WTC11 (cell line): ENCODE measurements around the gene SRSF4. TPM values are rescaled to one million over a fixed set of nuclear protein-coding genes. Genes with fewer than 3 reads are reported as not detected.

Experiments
- ATAC-seq: fragments of 200-7000 bp; cut with Tn5 transposase; 2 replicates; pipeline ENCODE4 v1.10.0; 2021; ENCODE audit warnings: mild to moderate bottlenecking, moderate library complexity
- CTCF ChIA-PET: fragments of 300-600 bp; sonication (Branson Sonifier 250); formaldehyde crosslinking; loops from one replicate; lab custom pipeline; 2021; ENCODE audit warnings: antibody characterized with exemption; lab: Charles Lee
- POLR2A ChIA-PET: fragments of 350-600 bp; sonication (Branson Sonifier 250); formaldehyde crosslinking; loops from one replicate; lab custom pipeline; 2021; ENCODE audit warnings: antibody characterized with exemption; lab: Charles Lee
- DNase-seq: peaks from one replicate; pipeline ENCODE4 v3.0.0; 2021; ENCODE audit warnings: low spot score
- H3K27ac Mint-ChIP-seq: 2 replicates; pipeline ENCODE4 v1.8.0; 2021; ENCODE audit warnings: mixed read lengths
- H3K27me3 Mint-ChIP-seq: 2 replicates; pipeline ENCODE4 v1.8.0; 2021; ENCODE audit warnings: low read depth, mild to moderate bottlenecking, moderate library complexity, mixed read lengths
- H3K36me3 Mint-ChIP-seq: 2 replicates; pipeline ENCODE4 v1.8.0; 2021; ENCODE audit warnings: mixed read lengths
- H3K4me1 Mint-ChIP-seq: 2 replicates; pipeline ENCODE4 v1.8.0; 2022; ENCODE audit warnings: mixed read lengths
- H3K4me3 Mint-ChIP-seq: 2 replicates; pipeline ENCODE4 v1.8.0; 2021; ENCODE audit warnings: mild to moderate bottlenecking, moderate library complexity, mixed read lengths
- H3K9me3 Mint-ChIP-seq: 2 replicates; pipeline ENCODE4 v1.8.0; 2021; ENCODE audit warnings: mixed read lengths
- ATF1 ChIP-seq: sonication (generic); formaldehyde crosslinking; IDR thresholded peaks from 2 replicates; pipeline ENCODE4 v1.8.1; 2023; ENCODE audit warnings: mild to moderate bottlenecking, moderate library complexity, missing genetic modification reagents
- CREM ChIP-seq: sonication (generic); formaldehyde crosslinking; IDR thresholded peaks from 2 replicates; pipeline ENCODE4 v1.8.1; 2022; ENCODE audit warnings: mild to moderate bottlenecking, missing genetic modification reagents, moderate library complexity
- FOXK1 ChIP-seq: sonication (generic); formaldehyde crosslinking; IDR thresholded peaks from 2 replicates; pipeline ENCODE4 v1.8.0; 2022; ENCODE audit warnings: mild to moderate bottlenecking, moderate library complexity, missing genetic modification reagents
- MAX ChIP-seq: sonication (generic); formaldehyde crosslinking; IDR thresholded peaks from 2 replicates; pipeline ENCODE4 v1.8.0; 2022; ENCODE audit warnings: mild to moderate bottlenecking, missing genetic modification reagents
- MYBL2 ChIP-seq: sonication (generic); formaldehyde crosslinking; IDR thresholded peaks from 2 replicates; pipeline ENCODE4 v1.8.1; 2023; ENCODE audit warnings: mild to moderate bottlenecking, moderate library complexity, missing genetic modification reagents
- NFATC4 ChIP-seq: fragments of 250-450 bp; sonication (Bioruptor Pico); IDR thresholded peaks from 2 replicates; pipeline ENCODE4 v1.9.0; 2021; ENCODE audit warnings: mild to moderate bottlenecking
- NFE2L1 ChIP-seq: sonication (generic); formaldehyde crosslinking; IDR thresholded peaks from 2 replicates; pipeline ENCODE4 v1.8.1; 2023; ENCODE audit warnings: missing genetic modification reagents
- NR2C2 ChIP-seq: sonication (generic); formaldehyde crosslinking; IDR thresholded peaks from 2 replicates; pipeline ENCODE4 v1.8.0; 2022; ENCODE audit warnings: mild to moderate bottlenecking, missing genetic modification reagents
- STAT6 ChIP-seq: sonication (generic); formaldehyde crosslinking; conservative IDR thresholded peaks from 2 replicates; pipeline ENCODE4 v1.8.1; 2023; ENCODE audit warnings: mild to moderate bottlenecking, low read depth, missing genetic modification reagents, moderate library complexity
- TCF7 ChIP-seq: sonication (generic); formaldehyde crosslinking; IDR thresholded peaks from 2 replicates; pipeline ENCODE4 v1.8.0; 2022; ENCODE audit warnings: mild to moderate bottlenecking, low read depth, missing genetic modification reagents, moderate library complexity
- ZNF263 ChIP-seq: sonication (generic); formaldehyde crosslinking; IDR thresholded peaks from 2 replicates; pipeline ENCODE4 v1.8.1; 2022; ENCODE audit warnings: low read depth, mild to moderate bottlenecking, moderate library complexity, missing genetic modification reagents
- ZNF317 ChIP-seq: sonication (generic); formaldehyde crosslinking; IDR thresholded peaks from 2 replicates; pipeline ENCODE4 v1.8.1; 2023; ENCODE audit warnings: low read depth, mild to moderate bottlenecking, moderate library complexity, missing genetic modification reagents, borderline replicate concordance
- ZNF532 ChIP-seq: fragments of 250-450 bp; sonication (Bioruptor Pico); IDR thresholded peaks from 2 replicates; pipeline ENCODE4 v1.9.0; 2021; ENCODE audit warnings: mild to moderate bottlenecking, borderline replicate concordance
- total RNA-seq: library from RNA; stranded (reverse); gene quantifications from 3 replicates; pipeline ENCODE4 v1.2.3, GENCODE V29; 2021
- TF ChIP-seq, protein P1 (sequence below): fragments of 250-450 bp; sonication (Bioruptor Pico); IDR thresholded peaks from 2 replicates; pipeline ENCODE4 v1.9.0; 2021; ENCODE audit warnings: mild to moderate bottlenecking
- TF ChIP-seq, protein P2 (sequence below): fragments of 200-600 bp; IDR thresholded peaks from 2 replicates; pipeline ENCODE4 v1.8.0; 2022; ENCODE audit warnings: antibody characterized with exemption

Gene SRSF4
- total RNA-seq, 1 experiment from 2014 or later, result 99.9 TPM

DNA sequence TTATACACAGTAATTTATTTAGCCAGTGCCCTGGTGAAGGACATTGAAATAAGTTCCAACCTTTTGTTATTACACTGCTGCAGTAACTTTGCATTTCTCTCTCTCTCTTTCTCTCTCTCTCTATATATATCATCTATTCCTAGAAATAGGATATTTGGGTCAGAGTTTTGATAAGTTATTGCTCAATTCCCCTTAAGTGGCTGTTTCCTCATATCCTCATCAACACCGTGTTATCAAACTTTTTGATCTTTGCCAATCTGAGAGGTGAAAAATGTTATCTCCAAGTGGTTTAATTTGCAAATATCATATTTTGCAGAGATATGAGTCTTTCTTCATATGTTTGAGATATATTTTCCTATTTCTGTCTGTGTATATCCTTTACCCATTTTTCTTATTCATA lies 1.6 kb upstream of the SRSF4 start (continued):
- TF ChIP-seq, protein P1, sequence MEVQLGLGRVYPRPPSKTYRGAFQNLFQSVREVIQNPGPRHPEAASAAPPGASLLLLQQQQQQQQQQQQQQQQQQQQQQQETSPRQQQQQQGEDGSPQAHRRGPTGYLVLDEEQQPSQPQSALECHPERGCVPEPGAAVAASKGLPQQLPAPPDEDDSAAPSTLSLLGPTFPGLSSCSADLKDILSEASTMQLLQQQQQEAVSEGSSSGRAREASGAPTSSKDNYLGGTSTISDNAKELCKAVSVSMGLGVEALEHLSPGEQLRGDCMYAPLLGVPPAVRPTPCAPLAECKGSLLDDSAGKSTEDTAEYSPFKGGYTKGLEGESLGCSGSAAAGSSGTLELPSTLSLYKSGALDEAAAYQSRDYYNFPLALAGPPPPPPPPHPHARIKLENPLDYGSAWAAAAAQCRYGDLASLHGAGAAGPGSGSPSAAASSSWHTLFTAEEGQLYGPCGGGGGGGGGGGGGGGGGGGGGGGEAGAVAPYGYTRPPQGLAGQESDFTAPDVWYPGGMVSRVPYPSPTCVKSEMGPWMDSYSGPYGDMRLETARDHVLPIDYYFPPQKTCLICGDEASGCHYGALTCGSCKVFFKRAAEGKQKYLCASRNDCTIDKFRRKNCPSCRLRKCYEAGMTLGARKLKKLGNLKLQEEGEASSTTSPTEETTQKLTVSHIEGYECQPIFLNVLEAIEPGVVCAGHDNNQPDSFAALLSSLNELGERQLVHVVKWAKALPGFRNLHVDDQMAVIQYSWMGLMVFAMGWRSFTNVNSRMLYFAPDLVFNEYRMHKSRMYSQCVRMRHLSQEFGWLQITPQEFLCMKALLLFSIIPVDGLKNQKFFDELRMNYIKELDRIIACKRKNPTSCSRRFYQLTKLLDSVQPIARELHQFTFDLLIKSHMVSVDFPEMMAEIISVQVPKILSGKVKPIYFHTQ (CRISPR knock-in tag), result no peak
- TF ChIP-seq ATF1 (CRISPR knock-in tag), result no peak
- TF ChIP-seq MAX, result no peak
- TF ChIP-seq ZNF532 (CRISPR knock-in tag), result no peak
- TF ChIP-seq FOXK1 (CRISPR knock-in tag), result no peak
- TF ChIP-seq, protein P2, sequence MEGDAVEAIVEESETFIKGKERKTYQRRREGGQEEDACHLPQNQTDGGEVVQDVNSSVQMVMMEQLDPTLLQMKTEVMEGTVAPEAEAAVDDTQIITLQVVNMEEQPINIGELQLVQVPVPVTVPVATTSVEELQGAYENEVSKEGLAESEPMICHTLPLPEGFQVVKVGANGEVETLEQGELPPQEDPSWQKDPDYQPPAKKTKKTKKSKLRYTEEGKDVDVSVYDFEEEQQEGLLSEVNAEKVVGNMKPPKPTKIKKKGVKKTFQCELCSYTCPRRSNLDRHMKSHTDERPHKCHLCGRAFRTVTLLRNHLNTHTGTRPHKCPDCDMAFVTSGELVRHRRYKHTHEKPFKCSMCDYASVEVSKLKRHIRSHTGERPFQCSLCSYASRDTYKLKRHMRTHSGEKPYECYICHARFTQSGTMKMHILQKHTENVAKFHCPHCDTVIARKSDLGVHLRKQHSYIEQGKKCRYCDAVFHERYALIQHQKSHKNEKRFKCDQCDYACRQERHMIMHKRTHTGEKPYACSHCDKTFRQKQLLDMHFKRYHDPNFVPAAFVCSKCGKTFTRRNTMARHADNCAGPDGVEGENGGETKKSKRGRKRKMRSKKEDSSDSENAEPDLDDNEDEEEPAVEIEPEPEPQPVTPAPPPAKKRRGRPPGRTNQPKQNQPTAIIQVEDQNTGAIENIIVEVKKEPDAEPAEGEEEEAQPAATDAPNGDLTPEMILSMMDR, result no peak
- no peak for TF ChIP-seq TCF7 (CRISPR knock-in tag)
- TF ChIP-seq NFATC4 (CRISPR knock-in tag), result no peak
- TF ChIP-seq STAT6 (CRISPR knock-in tag), result no peak

DNA sequence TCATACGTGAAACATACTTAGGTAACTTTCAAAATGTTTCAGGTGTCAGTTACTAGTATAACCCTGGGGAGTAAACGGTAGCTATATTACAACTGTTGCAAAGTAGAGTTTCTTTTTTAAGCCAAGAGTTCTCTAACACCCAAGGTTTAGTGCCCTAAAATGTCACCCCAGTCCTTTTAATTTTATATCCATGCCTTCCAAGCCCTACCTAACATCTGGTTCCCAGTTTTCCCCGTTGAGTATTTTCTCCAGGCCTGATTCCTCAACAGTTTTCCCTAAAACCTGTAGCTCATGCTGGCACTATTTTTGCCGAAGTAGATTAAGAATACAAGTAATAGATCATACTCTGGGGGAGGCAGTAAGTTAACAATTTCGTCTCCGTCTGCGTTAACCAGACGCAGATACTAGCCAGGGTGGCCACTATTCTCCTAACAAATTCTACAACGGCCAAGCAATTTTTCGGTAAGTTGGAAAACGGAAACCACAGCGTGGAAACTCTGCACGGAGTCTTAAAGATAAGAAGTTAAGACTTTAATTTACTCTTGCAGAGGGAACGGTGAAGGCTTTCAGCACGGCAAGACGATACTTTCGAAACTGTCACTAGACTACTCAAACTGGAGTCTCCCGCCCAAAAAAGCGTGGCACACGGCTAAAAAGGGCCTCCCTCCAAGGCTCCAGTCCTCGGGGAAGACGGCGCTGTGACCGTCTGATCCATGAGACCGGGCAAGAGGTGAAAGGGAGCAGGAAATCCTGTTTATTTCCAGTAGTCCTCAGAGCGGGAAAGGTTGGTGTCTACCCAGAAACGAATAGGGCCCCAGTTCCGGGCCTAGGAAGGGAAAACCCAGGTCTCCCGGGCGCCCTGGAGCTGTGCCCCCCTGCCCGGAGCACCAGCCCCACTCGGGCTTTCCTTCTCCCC lies 945 bp downstream of the SRSF4 start:
- H3K4me1 Mint-ChIP-seq, result peaks cover 58% of the 10 kb centered on the region
- CTCF ChIA-PET, result interaction anchor here (0.8 to 3.4 kb wide), 16 partner anchors 11 to 303 kb away, joined by 3 to 49 read pairs (median 6); partner anchors contain the start of gene TMEM200B

More for the DNA sequence above, 945 bp downstream of the SRSF4 start:
- POLR2A ChIA-PET, result interaction anchor here (0.6 to 2.1 kb wide), 8 partner anchors 8 to 1690 kb away, joined by 3 to 18 read pairs (median 5); partner anchors contain the start of gene TMEM200B
- Mint-ChIP-seq H3K27me3 (no peaks in the 10 kb centered on the region), H3K4me3 (peak overlapping the region; percentile 97), H3K36me3 (peaks cover 26% of the 10 kb centered on the region), H3K27ac (peak overlapping the region; percentile 92), H3K9me3 (no peaks in the 10 kb centered on the region)
- no peak for DNase-seq
- no peak for ATAC-seq
- TF ChIP-seq NFE2L1 (CRISPR knock-in tag) (0 out of 2 replicates have a peak, but pooled peaks have one; percentile 18), NR2C2 (CRISPR knock-in tag) (no peak), ZNF263 (CRISPR knock-in tag) (no peak), ZNF317 (no peak), MYBL2 (CRISPR knock-in tag) (0 out of 2 replicates have a peak, but pooled peaks have one; percentile 57), CREM (CRISPR knock-in tag) (0 out of 2 replicates have a peak, but pooled peaks have one; percentile 11)
- TF ChIP-seq, all 79 proteins: peak for 3
